GM23338 (cell line): ENCODE measurements around the gene TMEM247.

Experiments used
- POLR2AphosphoS5 ChIP-seq: IDR thresholded peaks from 2 replicates; pipeline ENCODE4 v1.6.1; 2016; ENCODE audit warnings: antibody characterized with exemption, low read depth
- STAT1 ChIP-seq: IDR thresholded peaks from one replicate; pipeline ENCODE4 v1.6.1; 2016; ENCODE audit warnings: antibody characterized with exemption; ENCODE audit not compliant: unreplicated experiment
- TF ChIP-seq, protein P1 (sequence below), 2 experiments: fragments of 200-600 bp in 1 of 2; sonication (generic) in 1 of 2; conservative IDR thresholded peaks; 2 replicates each; pipeline versions ENCODE4 v1.5.1 to v1.6.1; 2016 to 2017; ENCODE audit warnings: antibody characterized with exemption in 2 of 2, low read depth in 2 of 2, mild to moderate bottlenecking in 2 of 2, moderate library complexity in 1 of 2
- TF ChIP-seq, protein P2 (sequence below): fragments of 250-450 bp; sonication (Bioruptor Pico); IDR thresholded peaks from 2 replicates; pipeline ENCODE4 v1.5.0; 2020; ENCODE audit warnings: mild to moderate bottlenecking, moderate library complexity

- no peak for TF ChIP-seq STAT1
- TF ChIP-seq POLR2AphosphoS5: no peak
- TF ChIP-seq, protein P1, sequence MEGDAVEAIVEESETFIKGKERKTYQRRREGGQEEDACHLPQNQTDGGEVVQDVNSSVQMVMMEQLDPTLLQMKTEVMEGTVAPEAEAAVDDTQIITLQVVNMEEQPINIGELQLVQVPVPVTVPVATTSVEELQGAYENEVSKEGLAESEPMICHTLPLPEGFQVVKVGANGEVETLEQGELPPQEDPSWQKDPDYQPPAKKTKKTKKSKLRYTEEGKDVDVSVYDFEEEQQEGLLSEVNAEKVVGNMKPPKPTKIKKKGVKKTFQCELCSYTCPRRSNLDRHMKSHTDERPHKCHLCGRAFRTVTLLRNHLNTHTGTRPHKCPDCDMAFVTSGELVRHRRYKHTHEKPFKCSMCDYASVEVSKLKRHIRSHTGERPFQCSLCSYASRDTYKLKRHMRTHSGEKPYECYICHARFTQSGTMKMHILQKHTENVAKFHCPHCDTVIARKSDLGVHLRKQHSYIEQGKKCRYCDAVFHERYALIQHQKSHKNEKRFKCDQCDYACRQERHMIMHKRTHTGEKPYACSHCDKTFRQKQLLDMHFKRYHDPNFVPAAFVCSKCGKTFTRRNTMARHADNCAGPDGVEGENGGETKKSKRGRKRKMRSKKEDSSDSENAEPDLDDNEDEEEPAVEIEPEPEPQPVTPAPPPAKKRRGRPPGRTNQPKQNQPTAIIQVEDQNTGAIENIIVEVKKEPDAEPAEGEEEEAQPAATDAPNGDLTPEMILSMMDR (conservative IDR thresholded peaks at IDR 0.05; ENCODE audit: low read depth in 2 of 2): no peak
- TF ChIP-seq, protein P2, sequence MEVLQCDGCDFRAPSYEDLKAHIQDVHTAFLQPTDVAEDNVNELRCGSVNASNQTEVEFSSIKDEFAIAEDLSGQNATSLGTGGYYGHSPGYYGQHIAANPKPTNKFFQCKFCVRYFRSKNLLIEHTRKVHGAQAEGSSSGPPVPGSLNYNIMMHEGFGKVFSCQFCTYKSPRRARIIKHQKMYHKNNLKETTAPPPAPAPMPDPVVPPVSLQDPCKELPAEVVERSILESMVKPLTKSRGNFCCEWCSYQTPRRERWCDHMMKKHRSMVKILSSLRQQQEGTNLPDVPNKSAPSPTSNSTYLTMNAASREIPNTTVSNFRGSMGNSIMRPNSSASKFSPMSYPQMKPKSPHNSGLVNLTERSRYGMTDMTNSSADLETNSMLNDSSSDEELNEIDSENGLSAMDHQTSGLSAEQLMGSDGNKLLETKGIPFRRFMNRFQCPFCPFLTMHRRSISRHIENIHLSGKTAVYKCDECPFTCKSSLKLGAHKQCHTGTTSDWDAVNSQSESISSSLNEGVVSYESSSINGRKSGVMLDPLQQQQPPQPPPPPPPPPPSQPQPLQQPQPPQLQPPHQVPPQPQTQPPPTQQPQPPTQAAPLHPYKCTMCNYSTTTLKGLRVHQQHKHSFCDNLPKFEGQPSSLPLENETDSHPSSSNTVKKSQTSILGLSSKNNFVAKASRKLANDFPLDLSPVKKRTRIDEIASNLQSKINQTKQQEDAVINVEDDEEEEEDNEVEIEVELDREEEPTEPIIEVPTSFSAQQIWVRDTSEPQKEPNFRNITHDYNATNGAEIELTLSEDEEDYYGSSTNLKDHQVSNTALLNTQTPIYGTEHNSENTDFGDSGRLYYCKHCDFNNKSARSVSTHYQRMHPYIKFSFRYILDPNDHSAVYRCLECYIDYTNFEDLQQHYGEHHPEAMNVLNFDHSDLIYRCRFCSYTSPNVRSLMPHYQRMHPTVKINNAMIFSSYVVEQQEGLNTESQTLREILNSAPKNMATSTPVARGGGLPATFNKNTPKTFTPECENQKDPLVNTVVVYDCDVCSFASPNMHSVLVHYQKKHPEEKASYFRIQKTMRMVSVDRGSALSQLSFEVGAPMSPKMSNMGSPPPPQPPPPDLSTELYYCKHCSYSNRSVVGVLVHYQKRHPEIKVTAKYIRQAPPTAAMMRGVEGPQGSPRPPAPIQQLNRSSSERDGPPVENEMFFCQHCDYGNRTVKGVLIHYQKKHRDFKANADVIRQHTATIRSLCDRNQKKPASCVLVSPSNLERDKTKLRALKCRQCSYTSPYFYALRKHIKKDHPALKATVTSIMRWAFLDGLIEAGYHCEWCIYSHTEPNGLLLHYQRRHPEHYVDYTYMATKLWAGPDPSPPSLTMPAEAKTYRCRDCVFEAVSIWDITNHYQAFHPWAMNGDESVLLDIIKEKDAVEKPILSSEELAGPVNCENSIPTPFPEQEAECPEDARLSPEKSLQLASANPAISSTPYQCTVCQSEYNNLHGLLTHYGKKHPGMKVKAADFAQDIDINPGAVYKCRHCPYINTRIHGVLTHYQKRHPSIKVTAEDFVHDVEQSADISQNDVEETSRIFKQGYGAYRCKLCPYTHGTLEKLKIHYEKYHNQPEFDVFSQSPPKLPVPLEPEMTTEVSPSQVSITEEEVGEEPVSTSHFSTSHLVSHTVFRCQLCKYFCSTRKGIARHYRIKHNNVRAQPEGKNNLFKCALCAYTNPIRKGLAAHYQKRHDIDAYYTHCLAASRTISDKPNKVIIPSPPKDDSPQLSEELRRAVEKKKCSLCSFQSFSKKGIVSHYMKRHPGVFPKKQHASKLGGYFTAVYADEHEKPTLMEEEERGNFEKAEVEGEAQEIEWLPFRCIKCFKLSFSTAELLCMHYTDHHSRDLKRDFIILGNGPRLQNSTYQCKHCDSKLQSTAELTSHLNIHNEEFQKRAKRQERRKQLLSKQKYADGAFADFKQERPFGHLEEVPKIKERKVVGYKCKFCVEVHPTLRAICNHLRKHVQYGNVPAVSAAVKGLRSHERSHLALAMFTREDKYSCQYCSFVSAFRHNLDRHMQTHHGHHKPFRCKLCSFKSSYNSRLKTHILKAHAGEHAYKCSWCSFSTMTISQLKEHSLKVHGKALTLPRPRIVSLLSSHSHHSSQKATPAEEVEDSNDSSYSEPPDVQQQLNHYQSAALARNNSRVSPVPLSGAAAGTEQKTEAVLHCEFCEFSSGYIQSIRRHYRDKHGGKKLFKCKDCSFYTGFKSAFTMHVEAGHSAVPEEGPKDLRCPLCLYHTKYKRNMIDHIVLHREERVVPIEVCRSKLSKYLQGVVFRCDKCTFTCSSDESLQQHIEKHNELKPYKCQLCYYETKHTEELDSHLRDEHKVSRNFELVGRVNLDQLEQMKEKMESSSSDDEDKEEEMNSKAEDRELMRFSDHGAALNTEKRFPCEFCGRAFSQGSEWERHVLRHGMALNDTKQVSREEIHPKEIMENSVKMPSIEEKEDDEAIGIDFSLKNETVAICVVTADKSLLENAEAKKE: no peak
Measured at GRCh38 chr2:46508312-46508711, 28.9 kb downstream of the TMEM247 start.
